ENCODE measurements around the gene CIP2A. TPM values are rescaled to one million over a fixed set of nuclear protein-coding genes. Genes with fewer than 3 reads are reported as not detected.

The CIP2A gene
- total RNA-seq, 1 experiment from 2014 or later, result 34.2 TPM

GRCh38 chr3:108555966-108556581 is 33.2 kb downstream of the CIP2A start:
- no CpG with 5 or more reads among the region's 2 CpGs for WGBS (ENCODE audit: extremely low coverage, insufficient read length, low lambda C conversion rate)
- no peak for TF ChIP-seq CTCF (conservative IDR thresholded peaks at IDR 0.05)
- H4K20me1 ChIP-seq (ENCODE audit: control insufficient read depth, insufficient read depth, insufficient read length), result no peaks in the 10 kb centered on the region
- H4K91ac ChIP-seq (ENCODE audit: insufficient read length, low read depth, low read length), result no peak overlapping the region
- Mint-ChIP-seq H3K36me3 (ENCODE audit: insufficient read depth in 1 of 3, low read depth in 3 of 3) (peaks cover 20 to 68% (median 65%) of the 10 kb centered on the region in 3 experiments), H3K4me3 (no peak overlapping the region), H3K27ac (peak overlapping the region in 2 of 3 experiments; percentile 35 to 63; a peak in 3 of 7 replicates), H3K27me3 (ENCODE audit: low read depth) (no peaks in the 10 kb centered on the region), H3K4me1 (peaks cover 0 to 11% of the 10 kb centered on the region in 2 experiments; a peak in 3 of 4 replicates), H3K9me3 (no peaks in the 10 kb centered on the region)
- H3K4me1 ChIP-seq (ENCODE audit: insufficient read depth, low read length), result no peaks in the 10 kb centered on the region
- no peak overlapping the region for H2BK12ac ChIP-seq (ENCODE audit: insufficient read length, low read depth, low read length)
- H3K27me3 ChIP-seq (ENCODE audit: insufficient read depth, low read length), result no peaks in the 10 kb centered on the region
- no peak overlapping the region for H3K18ac ChIP-seq (ENCODE audit: insufficient read length, low read depth, low read length)
- no peak overlapping the region for H2BK5ac ChIP-seq (ENCODE audit: insufficient read length, low read length)
- DNase-seq, result no peak
- no peak overlapping the region for H4K8ac ChIP-seq (replicated peaks; ENCODE audit: insufficient read length, low read depth, low read length)
- no peak overlapping the region for H3K4me2 ChIP-seq (ENCODE audit: insufficient read depth, insufficient read length, low read length)
- H2BK120ac ChIP-seq (ENCODE audit: low read depth, low read length, poor library complexity, severe bottlenecking), result no peak overlapping the region
- no peak overlapping the region for H2AK5ac ChIP-seq (ENCODE audit: insufficient read length, low read length)
- H3K23me2 ChIP-seq (ENCODE audit: insufficient read length, low read depth, low read length, poor library complexity, severe bottlenecking), result no peaks in the 10 kb centered on the region
- no peak overlapping the region for H2BK20ac ChIP-seq (ENCODE audit: low read depth, low read length, poor library complexity, severe bottlenecking)
- H3K79me1 ChIP-seq (ENCODE audit: insufficient read depth, low read depth, low read length, poor library complexity, severe bottlenecking), result no peaks in the 10 kb centered on the region
- H2AFZ ChIP-seq (ENCODE audit: low read length), result no peak overlapping the region
- no peak overlapping the region for H3K27ac ChIP-seq (ENCODE audit: insufficient read length, low read depth, low read length)
- H3K9ac ChIP-seq (ENCODE audit: extremely low read depth, insufficient read length, low read length), result no peak overlapping the region
- H4K5ac ChIP-seq (ENCODE audit: insufficient read length, low read depth, low read length), result no peak overlapping the region
- H2BK15ac ChIP-seq (ENCODE audit: low read depth, low read length), result no peak overlapping the region
- no peak overlapping the region for H3K4ac ChIP-seq (ENCODE audit: low read depth, low read length)
- H3K79me2 ChIP-seq (ENCODE audit: insufficient read depth, low read length), result no peaks in the 10 kb centered on the region
- H3K23ac ChIP-seq (ENCODE audit: insufficient read length, low read depth, low read length), result no peak overlapping the region
- H3K56ac ChIP-seq (ENCODE audit: insufficient read length, low read depth, low read length), result no peak overlapping the region
- no peaks in the 10 kb centered on the region for H3K9me3 ChIP-seq (ENCODE audit: control insufficient read depth, low read depth, low read length)
- H3K14ac ChIP-seq (ENCODE audit: insufficient read depth, low read length), result no peak overlapping the region
- no peak overlapping the region for H3T11ph ChIP-seq (ENCODE audit: low read length)
